DOHH2 (cell line): ENCODE results near the gene SULT4A1.

Source experiments
- EZH2phosphoT487 ChIP-seq: fragments of 200-600 bp; sonication (generic); IDR thresholded peaks from 2 replicates; pipeline ENCODE4 v1.6.1; 2017; ENCODE audit warnings: borderline replicate concordance, mild to moderate bottlenecking, antibody characterized with exemption, low read length, moderate library complexity, mixed read lengths
- TF ChIP-seq, protein P1 (sequence below): fragments of 200-600 bp; sonication (generic); IDR thresholded peaks from one replicate; pipeline ENCODE4 v1.5.1; 2014; ENCODE audit warnings: antibody characterized with exemption, mild to moderate bottlenecking, low read depth, low read length; ENCODE audit not compliant: poor library complexity, severe bottlenecking

DNA sequence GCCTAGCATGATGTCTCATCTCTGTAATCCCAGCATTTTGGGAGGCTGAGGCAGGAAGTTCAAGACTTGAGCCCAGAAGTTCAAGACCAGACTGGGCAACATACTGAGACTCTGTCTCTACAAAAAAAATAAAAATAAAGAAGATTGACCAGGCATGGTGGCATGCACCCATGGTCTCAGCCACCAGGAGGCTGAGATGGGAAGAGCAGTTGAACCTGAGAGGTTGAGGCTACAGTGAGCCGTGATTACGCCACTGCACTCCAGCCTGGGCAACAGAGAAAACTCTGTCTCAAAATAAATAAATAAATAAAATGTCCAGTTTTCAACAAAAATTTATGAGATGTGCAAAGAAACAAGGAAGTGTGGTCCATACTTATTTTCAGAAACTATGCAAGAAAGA is 78.5 kb downstream of the SULT4A1 start:
- TF ChIP-seq, protein P1, sequence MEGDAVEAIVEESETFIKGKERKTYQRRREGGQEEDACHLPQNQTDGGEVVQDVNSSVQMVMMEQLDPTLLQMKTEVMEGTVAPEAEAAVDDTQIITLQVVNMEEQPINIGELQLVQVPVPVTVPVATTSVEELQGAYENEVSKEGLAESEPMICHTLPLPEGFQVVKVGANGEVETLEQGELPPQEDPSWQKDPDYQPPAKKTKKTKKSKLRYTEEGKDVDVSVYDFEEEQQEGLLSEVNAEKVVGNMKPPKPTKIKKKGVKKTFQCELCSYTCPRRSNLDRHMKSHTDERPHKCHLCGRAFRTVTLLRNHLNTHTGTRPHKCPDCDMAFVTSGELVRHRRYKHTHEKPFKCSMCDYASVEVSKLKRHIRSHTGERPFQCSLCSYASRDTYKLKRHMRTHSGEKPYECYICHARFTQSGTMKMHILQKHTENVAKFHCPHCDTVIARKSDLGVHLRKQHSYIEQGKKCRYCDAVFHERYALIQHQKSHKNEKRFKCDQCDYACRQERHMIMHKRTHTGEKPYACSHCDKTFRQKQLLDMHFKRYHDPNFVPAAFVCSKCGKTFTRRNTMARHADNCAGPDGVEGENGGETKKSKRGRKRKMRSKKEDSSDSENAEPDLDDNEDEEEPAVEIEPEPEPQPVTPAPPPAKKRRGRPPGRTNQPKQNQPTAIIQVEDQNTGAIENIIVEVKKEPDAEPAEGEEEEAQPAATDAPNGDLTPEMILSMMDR: no peak
- no peak for TF ChIP-seq EZH2phosphoT487
